ENCODE measurements around the gene THEMIS.

DNA sequence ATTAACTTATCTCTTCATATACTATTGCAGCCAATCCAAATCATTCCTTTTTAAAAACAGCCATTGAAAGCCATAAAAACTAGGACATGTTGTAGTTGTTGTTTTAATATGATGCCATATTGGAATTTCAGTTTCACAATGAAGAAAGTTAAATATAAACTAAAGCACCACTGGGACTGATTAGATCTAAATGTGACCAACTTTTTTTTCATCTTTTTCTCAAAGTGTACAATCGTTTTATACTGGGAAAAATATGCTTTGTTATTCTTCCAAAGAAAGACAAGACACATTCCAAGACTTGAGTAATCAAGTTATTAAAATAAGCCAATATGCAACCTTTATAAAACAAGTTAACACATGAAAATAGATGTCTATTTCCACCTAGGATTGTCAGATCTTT, 68.5 kb downstream of the THEMIS start:
- TF ChIP-seq CTCF (IDR thresholded peaks at IDR 0.05; ENCODE audit: low read depth, low read length, poor library complexity, severe bottlenecking): no peak
- no peak for TF ChIP-seq EZH2phosphoT487 (IDR thresholded peaks at IDR 0.05; ENCODE audit: borderline replicate concordance, low read length)
